Measurements from ENCODE around the gene ANK3. TPM values are rescaled to one million over a fixed set of nuclear protein-coding genes. Genes with fewer than 3 reads are reported as not detected.

Gene ANK3
- total RNA-seq (ENCODE audit: low replicate concordance): 10.8 and 48.9 TPM in 2 replicates

GRCh38 chr10:60389413-60390025 lies at the start of gene ANK3:
Gene ANK3 (minus strand): TSS chr10:60389875. CDS start chr10:60389538, 337 bp downstream.

All from smooth muscle cell of the coronary artery (primary cell).